Measurements from ENCODE around the gene S100A4.
"Not testable (repeated sequence)": the region's sequence is repeated elsewhere in the genome, so short reads cannot be mapped to it uniquely, and the experiment has no call there.

The S100A4 gene

DNA sequence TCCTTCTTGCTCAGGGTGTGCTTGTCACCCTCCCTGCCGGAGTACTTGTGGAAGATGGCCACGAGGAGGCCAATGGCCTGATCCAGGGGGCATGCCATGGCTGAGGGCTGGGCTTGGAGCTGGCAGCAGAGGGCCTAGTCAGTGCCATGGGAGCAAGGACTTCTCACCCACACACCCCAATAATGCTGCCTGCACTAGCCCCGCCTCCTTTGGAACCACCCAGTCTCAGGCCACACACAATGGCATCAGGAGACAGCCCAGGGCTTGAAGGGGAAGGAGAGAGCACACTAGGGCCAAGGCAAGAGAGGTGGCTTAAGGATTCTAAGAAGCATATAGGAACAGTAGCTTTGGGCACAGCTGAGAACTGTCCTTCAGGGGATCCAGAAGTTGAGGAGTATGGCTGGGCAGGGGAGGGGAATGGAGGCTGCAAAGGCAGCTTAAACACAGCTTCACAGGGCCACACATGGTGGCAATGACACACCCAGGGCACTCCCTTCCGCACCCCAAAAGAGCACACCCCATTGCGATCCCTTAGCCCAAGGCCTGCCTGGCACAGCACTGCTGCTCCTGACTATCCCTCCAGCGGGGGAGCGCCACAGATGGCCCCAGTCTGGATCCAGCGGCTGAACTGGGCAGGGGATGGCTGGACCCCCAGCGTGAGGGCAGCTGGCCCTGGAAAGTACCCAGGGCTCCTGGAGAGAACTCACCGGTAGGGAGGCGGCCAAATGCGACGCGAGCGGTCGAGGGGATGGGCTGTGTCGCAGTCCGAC, 10.2 kb downstream of the S100A4 start, which contains the start of gene S100A6:
TSS of gene S100A6 (minus strand) at position 750 of the 770 bp plus-strand sequence. CDS start at position 98, 652 bp downstream.
- Mint-ChIP-seq H3K27me3 (no peaks in the 10 kb centered on the region), H3K36me3 (ENCODE audit: low read depth) (peaks cover 25% of the 10 kb centered on the region), H3K27ac (peak within 1 kb of the TSS; percentile 98), H3K4me1 (ENCODE audit: low read depth) (peaks cover 83% of the 10 kb centered on the region), H3K9me3 (no peaks in the 10 kb centered on the region), H3K4me3 (peak within 1 kb of the TSS; percentile 93)
- peak; percentile 68 for DNase-seq

DNA sequence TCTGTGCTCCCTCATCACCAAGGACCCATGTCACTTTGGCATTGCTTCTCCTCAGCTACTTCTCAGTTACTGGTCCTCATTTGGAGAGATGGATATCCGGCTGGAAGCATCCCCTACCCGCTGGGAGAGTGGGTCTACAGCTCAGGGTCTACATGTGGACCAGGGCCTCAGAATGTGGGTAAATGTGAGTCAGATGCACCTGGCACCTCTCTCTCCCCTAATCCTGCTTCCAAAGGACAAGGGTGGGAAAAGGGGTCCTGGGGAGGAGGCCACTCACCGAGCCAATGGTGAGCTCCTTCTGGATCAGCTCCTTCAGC, 10.7 kb downstream of the S100A4 start:
- DNase-seq, result no peak
- Mint-ChIP-seq H3K4me1 (ENCODE audit: low read depth) (peaks cover 79% of the 10 kb centered on the region), H3K9me3 (no peaks in the 10 kb centered on the region)

DNA sequence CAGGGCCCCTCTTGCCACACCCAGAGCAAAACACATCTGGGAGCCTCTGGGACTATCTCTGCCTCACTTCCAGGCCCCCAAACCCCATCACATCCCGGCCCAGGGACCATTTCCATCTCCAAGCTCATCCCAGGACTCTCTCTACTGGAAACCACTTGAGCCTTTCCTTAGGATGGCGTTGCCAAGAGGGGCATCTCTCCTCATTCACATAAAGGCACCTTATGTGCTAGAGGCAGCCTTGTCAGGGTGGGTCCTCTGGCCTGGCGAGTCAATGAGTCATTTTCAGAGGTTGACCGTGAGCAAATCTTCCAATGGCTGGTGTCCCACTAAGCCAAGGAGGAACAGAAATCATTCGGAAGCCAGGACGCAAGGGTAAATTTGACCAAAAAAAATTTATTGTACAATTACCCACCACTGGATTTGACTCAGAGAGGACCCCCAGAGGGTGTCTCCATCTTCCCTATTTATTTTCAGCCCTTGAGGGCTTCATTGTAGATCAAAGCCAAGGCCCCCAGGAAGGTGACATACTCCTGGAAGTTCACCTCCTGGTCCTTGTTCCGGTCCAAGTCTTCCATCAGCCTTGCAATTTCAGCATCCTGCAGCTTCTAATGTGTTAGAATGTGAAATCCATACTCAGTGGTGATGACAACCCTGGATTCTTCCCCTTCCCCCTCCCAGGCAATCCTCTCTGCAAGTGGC, 11.2 kb downstream of the S100A4 start:
- peak overlapping the region; percentile 92 for H3K27ac Mint-ChIP-seq
- no peaks in the 10 kb centered on the region for H3K9me3 Mint-ChIP-seq
- H3K4me3 Mint-ChIP-seq, result peak overlapping the region; percentile 93
- H3K36me3 Mint-ChIP-seq (ENCODE audit: low read depth), result peaks cover 25% of the 10 kb centered on the region
- no peaks in the 10 kb centered on the region for H3K27me3 Mint-ChIP-seq
- DNase-seq, result no peak
- H3K4me1 Mint-ChIP-seq (ENCODE audit: low read depth), result peaks cover 74% of the 10 kb centered on the region

More for the DNA sequence above, 10.7 kb downstream of the S100A4 start:
- Mint-ChIP-seq H3K27me3 (no peaks in the 10 kb centered on the region), H3K4me3 (peak overlapping the region; percentile 93), H3K27ac (peak overlapping the region; percentile 92), H3K36me3 (ENCODE audit: low read depth) (peaks cover 25% of the 10 kb centered on the region)

DNA sequence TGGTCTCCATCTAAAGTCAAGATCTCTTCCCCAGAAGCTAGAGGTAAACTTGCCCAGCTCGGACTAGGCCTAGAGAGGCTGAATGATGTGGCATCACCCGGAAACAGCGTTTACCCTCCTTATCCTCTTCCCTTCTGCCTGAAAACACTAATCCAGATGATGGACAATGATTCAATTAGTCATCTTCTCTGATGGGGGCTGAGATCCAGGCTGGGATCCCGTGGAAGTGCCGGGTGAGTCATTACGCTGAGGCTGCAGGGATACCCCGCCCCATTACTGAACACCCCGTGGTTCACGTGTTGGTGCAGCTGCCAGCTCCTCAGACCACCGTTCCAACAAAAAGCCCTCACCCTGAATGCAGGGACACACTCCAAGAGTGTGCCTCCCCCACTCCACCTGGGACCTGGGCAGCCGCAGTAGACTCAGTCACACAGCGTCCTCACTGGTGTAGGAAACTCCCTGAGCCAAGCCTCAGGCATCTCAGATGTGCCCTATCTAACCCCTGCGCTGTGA, 11.9 kb downstream of the S100A4 start:
- Mint-ChIP-seq H3K4me1 (ENCODE audit: low read depth) (peaks cover 73% of the 10 kb centered on the region), H3K9me3 (no peaks in the 10 kb centered on the region), H3K4me3 (peak overlapping the region; percentile 93), H3K27me3 (no peaks in the 10 kb centered on the region), H3K27ac (peak overlapping the region; percentile 92), H3K36me3 (ENCODE audit: low read depth) (peaks cover 25% of the 10 kb centered on the region)
- no peak for DNase-seq

DNA sequence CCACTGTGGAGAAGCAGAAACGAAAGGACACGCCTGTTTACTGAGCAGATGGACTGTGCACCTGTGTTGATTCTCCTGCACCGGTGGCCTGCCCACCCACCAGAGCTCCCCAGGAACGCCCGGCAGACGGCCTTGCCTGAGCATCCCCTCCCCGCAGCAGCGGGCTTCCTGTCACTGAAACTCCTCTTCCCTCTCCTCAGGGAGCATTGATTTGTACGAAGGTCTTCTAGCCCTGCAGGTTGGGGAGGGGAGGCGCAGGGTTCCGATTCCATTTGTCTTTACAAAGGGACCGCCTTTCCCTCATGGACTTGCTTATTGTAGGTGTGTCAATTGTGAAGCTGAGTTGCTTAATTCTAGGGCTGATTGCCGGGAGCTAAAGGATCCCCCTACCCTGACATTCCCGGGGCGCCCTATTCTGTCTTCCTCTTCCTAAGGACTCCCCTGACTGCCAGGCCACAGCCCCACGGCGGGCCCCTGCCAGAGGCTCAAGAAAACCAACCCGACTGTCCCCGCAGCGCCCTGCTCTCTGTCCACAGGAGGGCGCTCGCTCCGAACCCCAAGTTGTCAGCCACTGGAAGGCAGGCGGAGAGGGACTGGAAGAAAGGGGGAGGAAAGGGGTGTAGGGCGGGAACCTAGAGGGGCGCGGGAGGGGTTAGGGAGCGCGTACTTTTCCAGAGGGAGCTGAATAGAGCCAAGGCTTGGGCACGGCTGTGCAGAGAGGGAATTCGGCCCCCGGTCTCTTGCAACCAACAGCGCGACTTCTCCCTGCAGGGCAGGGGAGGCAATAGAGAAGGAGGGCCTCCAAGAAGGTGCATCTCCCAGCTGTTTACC, 12.6 kb downstream of the S100A4 start:
- Mint-ChIP-seq H3K27ac (peak overlapping the region; percentile 92), H3K4me1 (ENCODE audit: low read depth) (peaks cover 71% of the 10 kb centered on the region), H3K4me3 (peak overlapping the region; percentile 93), H3K36me3 (ENCODE audit: low read depth) (peaks cover 25% of the 10 kb centered on the region), H3K9me3 (no peaks in the 10 kb centered on the region), H3K27me3 (no peaks in the 10 kb centered on the region)
- DNase-seq, result peak; percentile 86

DNA sequence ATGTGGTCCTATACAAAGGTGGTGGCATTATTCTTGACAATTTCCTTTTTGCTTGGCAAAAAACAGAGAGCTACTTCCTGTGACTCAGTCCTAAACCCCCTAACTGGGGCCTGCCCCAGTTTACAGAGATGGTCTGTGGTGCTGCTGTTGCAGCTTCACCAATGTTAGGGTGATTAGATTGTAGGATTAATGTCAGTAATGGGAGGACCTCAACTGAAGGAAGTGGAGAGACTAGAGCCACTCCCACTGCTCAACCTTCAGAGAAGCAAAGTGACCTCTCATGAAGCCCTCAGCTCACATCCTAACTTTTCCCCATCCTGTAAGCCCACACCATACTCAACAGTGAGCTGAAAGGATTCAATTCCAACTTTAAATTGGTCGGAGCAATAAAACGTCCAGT, 13.4 kb downstream of the S100A4 start:
- H3K27ac Mint-ChIP-seq, result peak overlapping the region; percentile 92
- peaks cover 65% of the 10 kb centered on the region for H3K4me1 Mint-ChIP-seq (ENCODE audit: low read depth)

DNA sequence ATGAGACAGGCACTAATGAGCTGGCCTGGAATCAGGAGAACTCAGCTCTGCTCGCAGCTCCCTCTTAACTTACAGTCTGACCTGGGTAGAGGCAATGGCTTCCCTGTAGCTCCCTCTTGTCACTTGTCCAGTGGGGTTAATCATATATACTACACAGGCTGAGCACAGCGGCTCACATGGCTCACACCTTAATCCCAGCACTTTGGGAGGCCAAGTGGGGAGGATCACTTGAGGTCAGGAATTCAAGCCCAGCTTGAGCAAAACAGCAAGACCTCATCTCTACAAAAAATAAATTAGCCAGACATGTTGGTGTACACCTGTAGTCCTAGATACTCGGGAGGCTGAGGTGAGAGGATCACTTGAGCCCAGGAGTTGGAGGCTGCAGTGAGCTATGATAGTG, 14.0 kb downstream of the S100A4 start:
- Mint-ChIP-seq H3K4me3 (no peak overlapping the region), H3K27ac (peak overlapping the region; percentile 92), H3K36me3 (ENCODE audit: low read depth) (peaks cover 25% of the 10 kb centered on the region), H3K9me3 (no peaks in the 10 kb centered on the region), H3K27me3 (no peaks in the 10 kb centered on the region), H3K4me1 (ENCODE audit: low read depth) (peaks cover 62% of the 10 kb centered on the region)
- no peak for DNase-seq

More for the DNA sequence above, 13.4 kb downstream of the S100A4 start:
- Mint-ChIP-seq H3K9me3 (no peaks in the 10 kb centered on the region), H3K4me3 (peak overlapping the region; percentile 93), H3K27me3 (no peaks in the 10 kb centered on the region), H3K36me3 (ENCODE audit: low read depth) (peaks cover 25% of the 10 kb centered on the region)
- no peak for DNase-seq

DNA sequence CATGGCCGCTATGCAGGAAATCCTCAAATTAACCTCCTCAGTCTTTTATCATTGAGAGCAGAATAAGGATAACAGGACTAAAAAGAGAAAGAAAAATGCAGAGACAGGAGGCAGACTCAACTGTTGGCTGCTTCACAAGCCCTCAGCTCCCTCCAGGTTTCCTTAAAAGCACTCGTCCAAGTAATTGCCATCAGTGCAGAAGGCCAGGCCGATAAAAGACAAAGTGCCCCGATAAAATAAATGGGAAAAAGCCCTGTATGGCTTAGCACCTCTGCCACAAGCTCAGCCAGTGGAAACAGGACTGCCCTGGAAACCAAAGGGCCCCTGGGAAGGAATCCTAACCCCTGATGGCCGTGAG, 17.9 kb downstream of the S100A4 start:
- Mint-ChIP-seq H3K4me3 (no peak overlapping the region), H3K9me3 (no peaks in the 10 kb centered on the region), H3K36me3 (ENCODE audit: low read depth) (no peaks in the 10 kb centered on the region), H3K4me1 (ENCODE audit: low read depth) (peaks cover 34% of the 10 kb centered on the region), H3K27me3 (no peaks in the 10 kb centered on the region), H3K27ac (no peak overlapping the region)
- no peak for DNase-seq

DNA sequence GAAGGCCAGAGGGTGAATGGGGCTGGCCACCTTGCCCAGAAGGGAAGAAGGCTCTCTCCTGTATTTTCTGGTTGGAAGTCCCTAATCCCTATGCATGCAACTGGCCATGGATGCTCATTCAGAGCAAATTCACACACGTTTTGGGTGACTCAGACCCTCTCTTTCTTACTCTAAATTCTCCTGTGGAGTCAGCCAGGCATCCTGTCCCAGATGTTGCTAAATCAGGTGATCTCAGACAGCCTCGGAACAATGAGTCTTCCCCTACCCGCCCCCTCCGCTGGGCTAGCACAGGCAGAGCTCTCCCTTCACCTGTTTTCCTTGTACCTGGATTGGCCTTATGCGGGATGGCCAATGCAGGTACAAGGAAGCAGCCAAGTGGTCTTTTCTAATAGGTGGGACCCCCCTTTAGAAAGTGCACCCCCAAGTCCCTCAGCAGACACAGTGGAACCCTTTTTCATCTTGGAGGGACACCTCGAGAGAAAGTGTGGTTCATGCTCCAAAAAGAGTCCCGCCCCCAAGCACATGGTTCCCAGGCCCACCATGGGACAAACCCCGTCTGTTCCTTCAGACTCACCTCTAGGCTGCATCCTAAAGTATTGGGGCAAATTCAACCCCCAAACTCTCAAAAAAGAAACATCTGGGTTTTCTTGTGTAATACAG, 18.5 kb downstream of the S100A4 start:
- no peaks in the 10 kb centered on the region for H3K27me3 Mint-ChIP-seq
- no peaks in the 10 kb centered on the region for H3K9me3 Mint-ChIP-seq
- peaks cover 34% of the 10 kb centered on the region for H3K4me1 Mint-ChIP-seq (ENCODE audit: low read depth)
- peak overlapping the region; percentile 8 for H3K27ac Mint-ChIP-seq
- H3K36me3 Mint-ChIP-seq (ENCODE audit: low read depth), result no peaks in the 10 kb centered on the region
- no peak overlapping the region for H3K4me3 Mint-ChIP-seq
- DNase-seq, result no peak

DNA sequence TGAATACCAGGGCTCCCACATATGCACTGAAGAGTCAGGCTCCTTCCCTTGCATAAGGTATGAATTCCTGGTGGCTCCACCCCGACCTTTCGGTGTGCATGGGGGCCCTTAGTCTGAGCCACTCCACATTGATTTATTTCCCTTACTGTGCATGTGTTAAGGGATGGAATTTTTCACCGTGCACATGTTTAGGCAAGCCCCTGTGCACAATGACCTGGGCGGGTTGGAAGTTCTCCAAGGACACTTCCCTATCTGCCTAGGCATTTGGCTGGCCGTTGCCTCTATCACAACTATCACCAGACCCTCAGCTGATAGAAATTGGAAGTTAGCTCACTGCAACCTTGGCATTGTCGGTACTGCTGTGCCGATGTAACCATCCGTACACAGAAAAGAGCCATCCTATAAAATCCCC, 19.5 kb downstream of the S100A4 start:
- H3K9me3 Mint-ChIP-seq, result no peaks in the 10 kb centered on the region
- no peak overlapping the region for H3K4me3 Mint-ChIP-seq
- H3K4me1 Mint-ChIP-seq (ENCODE audit: low read depth), result peaks cover 24% of the 10 kb centered on the region
- no peak overlapping the region for H3K27ac Mint-ChIP-seq
- no peaks in the 10 kb centered on the region for H3K36me3 Mint-ChIP-seq (ENCODE audit: low read depth)
- DNase-seq, result no peak
- no peaks in the 10 kb centered on the region for H3K27me3 Mint-ChIP-seq

DNA sequence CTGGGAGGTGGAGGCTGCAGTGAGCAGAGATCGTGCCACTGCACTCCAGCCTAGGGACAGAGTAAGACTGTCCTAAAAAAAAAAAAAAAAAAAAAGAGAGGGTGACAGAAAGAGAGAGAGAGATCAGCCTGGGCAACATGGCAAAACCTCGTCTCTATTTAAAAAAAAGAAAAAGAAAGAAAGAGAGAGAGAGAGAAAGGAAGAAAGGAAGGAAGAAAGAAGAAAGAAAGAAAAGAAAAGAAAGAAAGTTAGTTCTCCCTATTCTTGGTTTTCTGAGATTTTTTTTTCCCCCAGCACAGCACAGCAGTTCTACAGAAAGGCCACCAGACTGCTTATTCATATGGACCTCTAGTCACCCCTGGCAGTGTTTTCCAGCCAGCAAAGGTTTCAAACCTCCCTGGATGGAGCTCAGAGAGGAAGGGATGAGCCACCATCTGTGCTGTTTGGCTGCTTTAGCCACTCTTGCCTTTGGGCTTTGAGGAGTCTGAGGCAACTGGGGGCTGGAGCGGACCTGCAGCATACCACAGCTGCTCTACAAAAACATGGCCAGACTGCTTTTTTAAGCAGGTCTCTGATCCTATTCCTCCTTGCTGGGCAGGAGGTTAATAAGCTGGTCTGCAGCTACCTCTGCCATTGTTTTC, 20.4 kb downstream of the S100A4 start:
- Mint-ChIP-seq H3K4me1 (ENCODE audit: low read depth) (peaks cover 17% of the 10 kb centered on the region), H3K9me3 (no peaks in the 10 kb centered on the region), H3K4me3 (no peak overlapping the region), H3K27ac (peak overlapping the region; percentile 35), H3K27me3 (no peaks in the 10 kb centered on the region), H3K36me3 (ENCODE audit: low read depth) (no peaks in the 10 kb centered on the region)
- DNase-seq, result no peak

DNA sequence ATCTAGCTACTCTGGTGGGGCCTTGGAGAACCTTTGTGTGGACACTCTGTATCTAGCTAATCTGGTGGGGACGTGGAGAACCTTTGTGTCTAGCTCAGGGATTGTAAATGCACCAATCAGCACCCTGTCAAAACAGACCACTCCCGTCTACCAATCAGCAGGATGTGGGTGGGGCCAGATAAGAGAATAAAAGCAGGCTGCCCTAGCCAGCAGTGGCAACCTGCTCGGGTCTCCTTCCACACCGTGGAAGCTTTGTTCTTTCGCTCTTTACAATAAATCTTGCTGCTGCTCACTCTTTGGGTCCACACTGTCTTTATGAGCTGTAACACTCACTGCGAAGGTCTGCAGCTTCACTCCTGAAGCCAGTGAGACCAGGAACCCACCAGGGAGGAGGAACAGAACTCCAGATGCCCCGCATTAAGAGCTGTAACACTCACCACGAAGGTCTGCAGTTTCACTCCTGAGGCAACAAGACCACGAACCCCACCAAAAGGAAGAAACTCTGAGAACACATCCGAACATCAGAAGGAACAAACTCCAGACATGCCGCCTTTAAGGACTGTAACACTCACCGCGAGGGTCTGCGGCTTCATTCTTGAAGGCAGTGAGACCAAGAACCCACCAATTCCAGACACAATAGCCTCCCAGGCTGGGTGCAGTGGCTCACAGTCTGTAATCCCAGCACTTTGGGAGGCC, 23.1 kb downstream of the S100A4 start:
- H3K4me1 Mint-ChIP-seq (ENCODE audit: low read depth), result peaks cover 16% of the 10 kb centered on the region
- H3K9me3 Mint-ChIP-seq; H3K36me3 Mint-ChIP-seq (ENCODE audit: low read depth); H3K27me3 Mint-ChIP-seq; DNase-seq; H3K4me3 Mint-ChIP-seq: not testable (repeated sequence)
- H3K27ac Mint-ChIP-seq, result peak overlapping the region; percentile 19

DNA sequence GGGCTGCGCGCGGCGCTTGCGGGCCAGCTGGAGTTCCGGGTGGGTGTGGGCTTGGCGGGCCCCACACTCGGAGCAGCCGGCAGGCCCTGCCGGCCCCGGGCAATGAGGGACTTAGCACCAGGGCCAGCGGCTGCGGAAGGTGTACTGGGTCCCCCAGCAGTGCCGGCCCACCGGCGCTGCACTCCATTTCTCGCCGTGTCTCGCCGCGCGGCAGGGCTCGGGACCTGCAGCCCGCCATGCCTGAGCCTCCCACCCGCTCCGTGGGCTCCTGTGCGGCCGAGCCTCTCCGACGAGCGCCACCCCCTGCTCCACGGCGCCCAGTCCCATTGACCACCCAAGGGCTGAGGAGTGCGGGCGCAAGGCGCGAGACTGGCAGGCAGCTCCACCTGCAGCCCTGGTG, 23.8 kb downstream of the S100A4 start:
- not testable (repeated sequence) for DNase-seq; H3K9me3 Mint-ChIP-seq; H3K4me3 Mint-ChIP-seq; H3K27me3 Mint-ChIP-seq; H3K27ac Mint-ChIP-seq; H3K36me3 Mint-ChIP-seq (ENCODE audit: low read depth)
- peaks cover 14% of the 10 kb centered on the region for H3K4me1 Mint-ChIP-seq (ENCODE audit: low read depth)
